H9 (cell line): ENCODE measurements around the gene SLC1A4. TPM values are rescaled to one million over a fixed set of nuclear protein-coding genes. Genes with fewer than 3 reads are reported as not detected.

Source experiments
- DNase-seq: peaks from one replicate; pipeline ENCODE4 v3.0.0-alpha.2; 2017
- H2AFZ ChIP-seq: one replicate; pipeline ENCODE4 v1.6.1; 2013; ENCODE audit warnings: mild to moderate bottlenecking, low read length, control low read depth, moderate library complexity
- H2AK5ac ChIP-seq: 2 replicates; pipeline ENCODE4 v1.6.1; 2013; ENCODE audit warnings: low read length, control low read depth, mixed read lengths; ENCODE audit not compliant: insufficient read length
- H2BK120ac ChIP-seq: one replicate; pipeline ENCODE4 v1.6.1; 2013; ENCODE audit warnings: low read depth, mild to moderate bottlenecking, low read length, control low read depth, inconsistent platforms; ENCODE audit not compliant: poor library complexity, severe bottlenecking
- H2BK12ac ChIP-seq: 2 replicates; pipeline ENCODE4 v1.6.1; 2013; ENCODE audit warnings: low read length, control low read depth, mixed read lengths, low read depth; ENCODE audit not compliant: insufficient read length
- H2BK15ac ChIP-seq: 2 replicates; pipeline ENCODE4 v1.6.1; 2013; ENCODE audit warnings: low read depth, low read length, control low read depth
- H2BK20ac ChIP-seq: one replicate; pipeline ENCODE4 v1.6.1; 2013; ENCODE audit warnings: low read depth, mild to moderate bottlenecking, low read length, control low read depth, inconsistent platforms; ENCODE audit not compliant: poor library complexity, severe bottlenecking
- H2BK5ac ChIP-seq: 2 replicates; pipeline ENCODE4 v1.6.1; 2013; ENCODE audit warnings: low read length, control low read depth, mixed read lengths; ENCODE audit not compliant: insufficient read length
- H3K14ac ChIP-seq: 2 replicates; pipeline ENCODE4 v1.6.1; 2013; ENCODE audit warnings: low read length, control low read depth; ENCODE audit not compliant: insufficient read depth
- H3K18ac ChIP-seq: 2 replicates; pipeline ENCODE4 v1.6.1; 2013; ENCODE audit warnings: low read depth, mild to moderate bottlenecking, mixed read lengths, low read length, control low read depth; ENCODE audit not compliant: insufficient read length
- H3K23ac ChIP-seq: 2 replicates; pipeline ENCODE4 v1.6.1; 2013; ENCODE audit warnings: low read length, control low read depth, mixed read lengths, low read depth; ENCODE audit not compliant: insufficient read length
- H3K23me2 ChIP-seq: 2 replicates; pipeline ENCODE4 v1.6.1; 2013; ENCODE audit warnings: low read depth, mild to moderate bottlenecking, mixed read lengths, low read length, control low read depth; ENCODE audit not compliant: insufficient read length, poor library complexity, severe bottlenecking
- H3K27ac ChIP-seq: 2 replicates; pipeline ENCODE4 v1.5.1; 2013; ENCODE audit warnings: low read length, control low read depth, mixed read lengths, low read depth; ENCODE audit not compliant: insufficient read length
- H3K27me3 ChIP-seq: 2 replicates; pipeline ENCODE4 v1.6.1; 2013; ENCODE audit warnings: low read length, control low read depth, inconsistent platforms; ENCODE audit not compliant: insufficient read depth
- H3K4ac ChIP-seq: 2 replicates; pipeline ENCODE4 v1.6.1; 2013; ENCODE audit warnings: low read depth, mild to moderate bottlenecking, control low read depth, inconsistent platforms, low read length, moderate library complexity
- H3K4me1 ChIP-seq: 2 replicates; pipeline ENCODE4 v1.6.1; 2013; ENCODE audit warnings: low read length, control low read depth, inconsistent platforms; ENCODE audit not compliant: insufficient read depth
- H3K4me2 ChIP-seq: 2 replicates; pipeline ENCODE4 v1.6.1; 2013; ENCODE audit warnings: low read length, control low read depth, mixed read lengths; ENCODE audit not compliant: insufficient read length, insufficient read depth
- H3K56ac ChIP-seq: 2 replicates; pipeline ENCODE4 v1.6.1; 2013; ENCODE audit warnings: low read depth, mild to moderate bottlenecking, mixed read lengths, low read length, control low read depth; ENCODE audit not compliant: insufficient read length
- H3K79me1 ChIP-seq: 2 replicates; pipeline ENCODE4 v1.6.1; 2013; ENCODE audit warnings: low read depth, mild to moderate bottlenecking, moderate library complexity, low read length, control low read depth, inconsistent platforms; ENCODE audit not compliant: insufficient read depth, poor library complexity, severe bottlenecking
- H3K79me2 ChIP-seq: 2 replicates; pipeline ENCODE4 v1.6.1; 2013; ENCODE audit warnings: low read length, control low read depth, inconsistent platforms; ENCODE audit not compliant: insufficient read depth
- H3K9ac ChIP-seq: 2 replicates; pipeline ENCODE4 v1.6.1; 2013; ENCODE audit warnings: low read length, control low read depth, mixed read lengths; ENCODE audit not compliant: insufficient read length; ENCODE audit errors: extremely low read depth
- H3K9me3 ChIP-seq: one replicate; pipeline ENCODE4 v1.6.1; 2013; ENCODE audit warnings: low read depth, low read length, inconsistent platforms; ENCODE audit not compliant: control insufficient read depth
- H3T11ph ChIP-seq: one replicate; pipeline ENCODE4 v1.6.1; 2013; ENCODE audit warnings: mild to moderate bottlenecking, low read length, control low read depth, inconsistent platforms
- H4K20me1 ChIP-seq: one replicate; pipeline ENCODE4 v1.6.1; 2013; ENCODE audit not compliant: control insufficient read depth, insufficient read length, insufficient read depth
- H4K5ac ChIP-seq: 2 replicates; pipeline ENCODE4 v1.6.1; 2013; ENCODE audit warnings: low read depth, mild to moderate bottlenecking, mixed read lengths, low read length, control low read depth; ENCODE audit not compliant: insufficient read length
- H4K8ac ChIP-seq: replicated peaks from 2 replicates; pipeline ENCODE4 v1.6.1; 2013; ENCODE audit warnings: low read length, control low read depth, mixed read lengths, low read depth; ENCODE audit not compliant: insufficient read length
- H4K91ac ChIP-seq: 2 replicates; pipeline ENCODE4 v1.6.1; 2013; ENCODE audit warnings: low read depth, mild to moderate bottlenecking, moderate library complexity, mixed read lengths, low read length, control low read depth; ENCODE audit not compliant: insufficient read length
- H3K27ac Mint-ChIP-seq, 3 experiments: 2 replicates in 2 of 3; 3 replicates in 1 of 3; pipeline ENCODE4 v1.8.0; 2020 to 2021; ENCODE audit warnings: mixed read lengths in 3 of 3, mild to moderate bottlenecking in 1 of 3, moderate library complexity in 1 of 3
- H3K27me3 Mint-ChIP-seq: 2 replicates; pipeline ENCODE4 v1.8.0; 2021; ENCODE audit warnings: low read depth, mild to moderate bottlenecking, moderate library complexity, mixed read lengths
- H3K36me3 Mint-ChIP-seq, 3 experiments: 2 replicates in 2 of 3; 3 replicates in 1 of 3; pipeline ENCODE4 v1.8.0; 2020 to 2021; ENCODE audit warnings: low read depth in 3 of 3, mixed read lengths in 3 of 3; ENCODE audit not compliant: insufficient read depth in 1 of 3
- H3K4me1 Mint-ChIP-seq, 2 experiments: 2 replicates each; pipeline ENCODE4 v1.8.0; 2020; ENCODE audit warnings: mixed read lengths in 2 of 2
- H3K4me3 Mint-ChIP-seq, 2 experiments: 2 replicates in 1 of 2; 3 replicates in 1 of 2; pipeline ENCODE4 v1.8.0; 2020 to 2021; ENCODE audit warnings: mild to moderate bottlenecking in 2 of 2, mixed read lengths in 2 of 2, moderate library complexity in 1 of 2
- H3K9me3 Mint-ChIP-seq, 2 experiments: 2 replicates in 1 of 2; 3 replicates in 1 of 2; pipeline ENCODE4 v1.8.0; 2020; ENCODE audit warnings: mild to moderate bottlenecking in 2 of 2, mixed read lengths in 2 of 2, moderate library complexity in 1 of 2
- WGBS: extraction: QIAGEN DNeasy Blood & Tissue Kit; methylation state at CpG from one replicate; pipeline ENCODE4 v1.1.7; 2013; ENCODE audit warnings: missing lambda C conversion rate, low lambda C conversion rate, mixed read lengths; ENCODE audit not compliant: insufficient read length; ENCODE audit errors: extremely low coverage; 5-methylcytosine and 5-hydroxymethylcytosine counted together
- total RNA-seq: library from RNA; stranded (reverse); gene quantifications from 2 replicates; pipeline ENCODE4 v1.2.1, GENCODE V29; 2021
- TF ChIP-seq, protein P1 (sequence below): fragments of 200-600 bp; sonication (generic); conservative IDR thresholded peaks from 3 replicates; pipeline ENCODE4 v1.8.0; 2021; ENCODE audit warnings: antibody characterized with exemption, mild to moderate bottlenecking

The SLC1A4 gene
- total RNA-seq, 1 experiment from 2014 or later = 1.9 TPM

DNA sequence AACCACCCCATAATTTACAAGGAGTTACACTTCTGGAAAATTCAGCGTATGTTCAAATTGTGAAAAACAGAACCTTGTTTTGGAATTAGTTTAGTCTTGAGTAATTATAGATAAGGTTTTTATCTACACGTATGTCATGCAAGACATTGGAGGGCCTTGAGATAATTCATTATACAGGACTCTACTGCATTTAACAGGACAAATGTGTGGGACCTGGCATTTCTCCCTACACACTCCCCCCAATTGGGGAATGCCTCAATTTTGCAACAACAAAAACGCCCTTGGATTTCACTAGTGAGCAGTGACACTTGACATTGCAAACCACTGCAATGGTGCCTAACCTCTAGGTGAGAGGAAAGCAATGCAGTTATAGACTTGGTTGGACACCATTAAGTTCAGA is 11.4 kb downstream of the SLC1A4 start:
- Mint-ChIP-seq H3K9me3 (no peaks in the 10 kb centered on the region), H3K4me1 (peaks cover 4 to 8% of the 10 kb centered on the region in 2 experiments; a peak in 2 of 4 replicates), H3K27ac (no peak overlapping the region), H3K4me3 (no peak overlapping the region), H3K27me3 (no peaks in the 10 kb centered on the region; the same call in 1 of the 2 replicates), H3K36me3 (no peaks in the 10 kb centered on the region)
- Histone ChIP-seq H3K18ac (no peak overlapping the region), H2BK15ac (no peak overlapping the region), H3K79me2 (no peaks in the 10 kb centered on the region), H2BK12ac (no peak overlapping the region), H3K4ac (no peak overlapping the region), H4K5ac (no peak overlapping the region), H2AFZ (no peak overlapping the region), H3K4me1 (no peaks in the 10 kb centered on the region; the same call in 1 of the 2 replicates), H2AK5ac (no peak overlapping the region), H3T11ph (no peak overlapping the region), H3K14ac (no peak overlapping the region), H4K91ac (no peak overlapping the region), H3K79me1 (no peaks in the 10 kb centered on the region), H2BK120ac (no peak overlapping the region), H4K8ac (no peak overlapping the region), H3K27ac (no peak overlapping the region), H2BK20ac (no peak overlapping the region), H3K56ac (no peak overlapping the region), H3K27me3 (no peaks in the 10 kb centered on the region), H2BK5ac (no peak overlapping the region), H3K9me3 (no peaks in the 10 kb centered on the region), H3K23ac (no peak overlapping the region), H3K4me2 (no peak overlapping the region), H3K23me2 (no peaks in the 10 kb centered on the region), H4K20me1 (no peaks in the 10 kb centered on the region), H3K9ac (no peak overlapping the region)
- DNase-seq = no peak
- WGBS = no CpG with 5 or more reads among the region's 3 CpGs
- TF ChIP-seq, protein P1, sequence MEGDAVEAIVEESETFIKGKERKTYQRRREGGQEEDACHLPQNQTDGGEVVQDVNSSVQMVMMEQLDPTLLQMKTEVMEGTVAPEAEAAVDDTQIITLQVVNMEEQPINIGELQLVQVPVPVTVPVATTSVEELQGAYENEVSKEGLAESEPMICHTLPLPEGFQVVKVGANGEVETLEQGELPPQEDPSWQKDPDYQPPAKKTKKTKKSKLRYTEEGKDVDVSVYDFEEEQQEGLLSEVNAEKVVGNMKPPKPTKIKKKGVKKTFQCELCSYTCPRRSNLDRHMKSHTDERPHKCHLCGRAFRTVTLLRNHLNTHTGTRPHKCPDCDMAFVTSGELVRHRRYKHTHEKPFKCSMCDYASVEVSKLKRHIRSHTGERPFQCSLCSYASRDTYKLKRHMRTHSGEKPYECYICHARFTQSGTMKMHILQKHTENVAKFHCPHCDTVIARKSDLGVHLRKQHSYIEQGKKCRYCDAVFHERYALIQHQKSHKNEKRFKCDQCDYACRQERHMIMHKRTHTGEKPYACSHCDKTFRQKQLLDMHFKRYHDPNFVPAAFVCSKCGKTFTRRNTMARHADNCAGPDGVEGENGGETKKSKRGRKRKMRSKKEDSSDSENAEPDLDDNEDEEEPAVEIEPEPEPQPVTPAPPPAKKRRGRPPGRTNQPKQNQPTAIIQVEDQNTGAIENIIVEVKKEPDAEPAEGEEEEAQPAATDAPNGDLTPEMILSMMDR = no peak
